H9 (cell line): ENCODE results near the gene MZF1. TPM values are rescaled to one million over a fixed set of nuclear protein-coding genes. Genes with fewer than 3 reads are reported as not detected.

Experiments
- DNase-seq: peaks from one replicate; pipeline ENCODE4 v3.0.0-alpha.2; 2017
- H2AFZ ChIP-seq: one replicate; pipeline ENCODE4 v1.6.1; 2013; ENCODE audit warnings: mild to moderate bottlenecking, low read length, control low read depth, moderate library complexity
- H2AK5ac ChIP-seq: 2 replicates; pipeline ENCODE4 v1.6.1; 2013; ENCODE audit warnings: low read length, control low read depth, mixed read lengths; ENCODE audit not compliant: insufficient read length
- H2BK120ac ChIP-seq: one replicate; pipeline ENCODE4 v1.6.1; 2013; ENCODE audit warnings: low read depth, mild to moderate bottlenecking, low read length, control low read depth, inconsistent platforms; ENCODE audit not compliant: poor library complexity, severe bottlenecking
- H2BK12ac ChIP-seq: 2 replicates; pipeline ENCODE4 v1.6.1; 2013; ENCODE audit warnings: low read length, control low read depth, mixed read lengths, low read depth; ENCODE audit not compliant: insufficient read length
- H2BK15ac ChIP-seq: 2 replicates; pipeline ENCODE4 v1.6.1; 2013; ENCODE audit warnings: low read depth, low read length, control low read depth
- H2BK20ac ChIP-seq: one replicate; pipeline ENCODE4 v1.6.1; 2013; ENCODE audit warnings: low read depth, mild to moderate bottlenecking, low read length, control low read depth, inconsistent platforms; ENCODE audit not compliant: poor library complexity, severe bottlenecking
- H2BK5ac ChIP-seq: 2 replicates; pipeline ENCODE4 v1.6.1; 2013; ENCODE audit warnings: low read length, control low read depth, mixed read lengths; ENCODE audit not compliant: insufficient read length
- H3K14ac ChIP-seq: 2 replicates; pipeline ENCODE4 v1.6.1; 2013; ENCODE audit warnings: low read length, control low read depth; ENCODE audit not compliant: insufficient read depth
- H3K18ac ChIP-seq: 2 replicates; pipeline ENCODE4 v1.6.1; 2013; ENCODE audit warnings: low read depth, mild to moderate bottlenecking, mixed read lengths, low read length, control low read depth; ENCODE audit not compliant: insufficient read length
- H3K23ac ChIP-seq: 2 replicates; pipeline ENCODE4 v1.6.1; 2013; ENCODE audit warnings: low read length, control low read depth, mixed read lengths, low read depth; ENCODE audit not compliant: insufficient read length
- H3K23me2 ChIP-seq: 2 replicates; pipeline ENCODE4 v1.6.1; 2013; ENCODE audit warnings: low read depth, mild to moderate bottlenecking, mixed read lengths, low read length, control low read depth; ENCODE audit not compliant: insufficient read length, poor library complexity, severe bottlenecking
- H3K27ac ChIP-seq: 2 replicates; pipeline ENCODE4 v1.5.1; 2013; ENCODE audit warnings: low read length, control low read depth, mixed read lengths, low read depth; ENCODE audit not compliant: insufficient read length
- H3K27me3 ChIP-seq: 2 replicates; pipeline ENCODE4 v1.6.1; 2013; ENCODE audit warnings: low read length, control low read depth, inconsistent platforms; ENCODE audit not compliant: insufficient read depth
- H3K4ac ChIP-seq: 2 replicates; pipeline ENCODE4 v1.6.1; 2013; ENCODE audit warnings: low read depth, mild to moderate bottlenecking, control low read depth, inconsistent platforms, low read length, moderate library complexity
- H3K4me1 ChIP-seq: 2 replicates; pipeline ENCODE4 v1.6.1; 2013; ENCODE audit warnings: low read length, control low read depth, inconsistent platforms; ENCODE audit not compliant: insufficient read depth
- H3K4me2 ChIP-seq: 2 replicates; pipeline ENCODE4 v1.6.1; 2013; ENCODE audit warnings: low read length, control low read depth, mixed read lengths; ENCODE audit not compliant: insufficient read length, insufficient read depth
- H3K56ac ChIP-seq: 2 replicates; pipeline ENCODE4 v1.6.1; 2013; ENCODE audit warnings: low read depth, mild to moderate bottlenecking, mixed read lengths, low read length, control low read depth; ENCODE audit not compliant: insufficient read length
- H3K79me1 ChIP-seq: 2 replicates; pipeline ENCODE4 v1.6.1; 2013; ENCODE audit warnings: low read depth, mild to moderate bottlenecking, moderate library complexity, low read length, control low read depth, inconsistent platforms; ENCODE audit not compliant: insufficient read depth, poor library complexity, severe bottlenecking
- H3K79me2 ChIP-seq: 2 replicates; pipeline ENCODE4 v1.6.1; 2013; ENCODE audit warnings: low read length, control low read depth, inconsistent platforms; ENCODE audit not compliant: insufficient read depth
- H3K9ac ChIP-seq: 2 replicates; pipeline ENCODE4 v1.6.1; 2013; ENCODE audit warnings: low read length, control low read depth, mixed read lengths; ENCODE audit not compliant: insufficient read length; ENCODE audit errors: extremely low read depth
- H3K9me3 ChIP-seq: one replicate; pipeline ENCODE4 v1.6.1; 2013; ENCODE audit warnings: low read depth, low read length, inconsistent platforms; ENCODE audit not compliant: control insufficient read depth
- H3T11ph ChIP-seq: one replicate; pipeline ENCODE4 v1.6.1; 2013; ENCODE audit warnings: mild to moderate bottlenecking, low read length, control low read depth, inconsistent platforms
- H4K20me1 ChIP-seq: one replicate; pipeline ENCODE4 v1.6.1; 2013; ENCODE audit not compliant: control insufficient read depth, insufficient read length, insufficient read depth
- H4K5ac ChIP-seq: 2 replicates; pipeline ENCODE4 v1.6.1; 2013; ENCODE audit warnings: low read depth, mild to moderate bottlenecking, mixed read lengths, low read length, control low read depth; ENCODE audit not compliant: insufficient read length
- H4K8ac ChIP-seq: replicated peaks from 2 replicates; pipeline ENCODE4 v1.6.1; 2013; ENCODE audit warnings: low read length, control low read depth, mixed read lengths, low read depth; ENCODE audit not compliant: insufficient read length
- H4K91ac ChIP-seq: 2 replicates; pipeline ENCODE4 v1.6.1; 2013; ENCODE audit warnings: low read depth, mild to moderate bottlenecking, moderate library complexity, mixed read lengths, low read length, control low read depth; ENCODE audit not compliant: insufficient read length
- H3K27ac Mint-ChIP-seq, 3 experiments: 2 replicates in 2 of 3; 3 replicates in 1 of 3; pipeline ENCODE4 v1.8.0; 2020 to 2021; ENCODE audit warnings: mixed read lengths in 3 of 3, mild to moderate bottlenecking in 1 of 3, moderate library complexity in 1 of 3
- H3K27me3 Mint-ChIP-seq: 2 replicates; pipeline ENCODE4 v1.8.0; 2021; ENCODE audit warnings: low read depth, mild to moderate bottlenecking, moderate library complexity, mixed read lengths
- H3K36me3 Mint-ChIP-seq, 3 experiments: 2 replicates in 2 of 3; 3 replicates in 1 of 3; pipeline ENCODE4 v1.8.0; 2020 to 2021; ENCODE audit warnings: low read depth in 3 of 3, mixed read lengths in 3 of 3; ENCODE audit not compliant: insufficient read depth in 1 of 3
- H3K4me1 Mint-ChIP-seq, 2 experiments: 2 replicates each; pipeline ENCODE4 v1.8.0; 2020; ENCODE audit warnings: mixed read lengths in 2 of 2
- H3K4me3 Mint-ChIP-seq, 2 experiments: 2 replicates in 1 of 2; 3 replicates in 1 of 2; pipeline ENCODE4 v1.8.0; 2020 to 2021; ENCODE audit warnings: mild to moderate bottlenecking in 2 of 2, mixed read lengths in 2 of 2, moderate library complexity in 1 of 2
- H3K9me3 Mint-ChIP-seq, 2 experiments: 2 replicates in 1 of 2; 3 replicates in 1 of 2; pipeline ENCODE4 v1.8.0; 2020; ENCODE audit warnings: mild to moderate bottlenecking in 2 of 2, mixed read lengths in 2 of 2, moderate library complexity in 1 of 2
- WGBS: extraction: QIAGEN DNeasy Blood & Tissue Kit; methylation state at CpG from one replicate; pipeline ENCODE4 v1.1.7; 2013; ENCODE audit warnings: missing lambda C conversion rate, low lambda C conversion rate, mixed read lengths; ENCODE audit not compliant: insufficient read length; ENCODE audit errors: extremely low coverage; 5-methylcytosine and 5-hydroxymethylcytosine counted together
- total RNA-seq: library from RNA; stranded (reverse); gene quantifications from 2 replicates; pipeline ENCODE4 v1.2.1, GENCODE V29; 2021
- TF ChIP-seq, protein P1 (sequence below): fragments of 200-600 bp; sonication (generic); conservative IDR thresholded peaks from 3 replicates; pipeline ENCODE4 v1.8.0; 2021; ENCODE audit warnings: antibody characterized with exemption, mild to moderate bottlenecking

The MZF1 gene
- total RNA-seq, 1 experiment from 2014 or later = 23.6 TPM

DNA sequence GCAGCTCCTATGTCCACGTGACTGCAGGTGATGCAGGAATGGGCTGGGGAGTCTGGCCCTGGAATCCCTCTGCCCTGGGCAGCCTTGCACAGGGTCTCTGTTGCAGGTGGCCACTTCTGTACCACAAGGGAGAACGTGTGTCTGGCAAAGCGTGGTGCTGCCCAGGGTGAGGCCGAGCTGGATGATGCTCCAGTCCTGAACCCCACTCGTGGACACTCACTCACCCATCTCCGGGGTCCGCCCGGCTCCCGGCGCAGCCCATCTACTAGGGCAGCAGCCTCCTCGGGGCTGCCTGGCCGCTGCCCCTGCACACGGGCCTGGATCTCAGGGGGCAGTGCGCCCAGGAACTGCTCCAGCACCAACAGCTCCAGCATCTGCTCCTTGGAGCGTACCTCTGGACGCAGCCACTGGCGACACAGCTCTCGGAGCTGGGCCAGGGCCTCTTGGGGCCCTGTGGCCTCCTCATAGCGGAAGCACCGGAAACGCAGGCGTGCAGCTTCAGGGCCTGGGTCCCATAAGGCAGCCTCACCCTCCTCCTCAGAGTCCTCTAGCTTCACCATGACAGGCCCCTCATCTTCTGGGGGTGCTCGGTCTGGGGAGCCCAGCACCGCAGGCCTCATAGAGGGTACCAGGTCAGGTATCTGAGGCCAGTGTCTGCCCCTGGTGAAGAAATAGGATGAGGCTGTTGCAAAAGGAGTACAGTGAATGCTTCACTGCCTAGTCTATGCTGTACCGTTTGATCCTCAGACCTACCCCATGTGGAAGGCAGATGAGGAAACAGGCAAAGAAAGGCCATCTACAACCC is 2.2 kb downstream of the MZF1 start:
- Mint-ChIP-seq H3K4me3 (no peak overlapping the region; a peak in 1 of 5 replicates), H3K27ac (no peak overlapping the region; a peak in 1 of 7 replicates), H3K27me3 (peaks cover 2% of the 10 kb centered on the region; the same call in 1 of the 2 replicates), H3K36me3 (peaks cover 0 to 29% (median 18%) of the 10 kb centered on the region in 3 experiments; a peak in 5 of 7 replicates), H3K9me3 (no peaks in the 10 kb centered on the region; a peak in 1 of 5 replicates), H3K4me1 (peaks cover 16 to 21% of the 10 kb centered on the region in 2 experiments)
- Histone ChIP-seq H3K27me3 (no peaks in the 10 kb centered on the region), H3K23ac (no peak overlapping the region), H2BK12ac (no peak overlapping the region), H4K20me1 (no peaks in the 10 kb centered on the region), H3K56ac (no peak overlapping the region), H3K4ac (no peak overlapping the region), H4K91ac (no peak overlapping the region), H3K79me2 (no peaks in the 10 kb centered on the region), H3K18ac (no peak overlapping the region), H3K9me3 (no peaks in the 10 kb centered on the region), H3K4me2 (no peak overlapping the region), H2AK5ac (no peak overlapping the region), H2BK120ac (no peak overlapping the region), H2BK20ac (no peak overlapping the region), H2AFZ (no peak overlapping the region), H3T11ph (no peak overlapping the region), H2BK5ac (no peak overlapping the region), H3K9ac (no peak overlapping the region), H3K4me1 (no peaks in the 10 kb centered on the region; the same call in 1 of the 2 replicates), H3K79me1 (no peaks in the 10 kb centered on the region), H3K23me2 (peaks cover 8% of the 10 kb centered on the region), H4K8ac (no peak overlapping the region), H3K27ac (no peak overlapping the region), H2BK15ac (no peak overlapping the region), H3K14ac (no peak overlapping the region), H4K5ac (no peak overlapping the region)
- WGBS = no CpG with 5 or more reads among the region's 25 CpGs
- TF ChIP-seq, protein P1, sequence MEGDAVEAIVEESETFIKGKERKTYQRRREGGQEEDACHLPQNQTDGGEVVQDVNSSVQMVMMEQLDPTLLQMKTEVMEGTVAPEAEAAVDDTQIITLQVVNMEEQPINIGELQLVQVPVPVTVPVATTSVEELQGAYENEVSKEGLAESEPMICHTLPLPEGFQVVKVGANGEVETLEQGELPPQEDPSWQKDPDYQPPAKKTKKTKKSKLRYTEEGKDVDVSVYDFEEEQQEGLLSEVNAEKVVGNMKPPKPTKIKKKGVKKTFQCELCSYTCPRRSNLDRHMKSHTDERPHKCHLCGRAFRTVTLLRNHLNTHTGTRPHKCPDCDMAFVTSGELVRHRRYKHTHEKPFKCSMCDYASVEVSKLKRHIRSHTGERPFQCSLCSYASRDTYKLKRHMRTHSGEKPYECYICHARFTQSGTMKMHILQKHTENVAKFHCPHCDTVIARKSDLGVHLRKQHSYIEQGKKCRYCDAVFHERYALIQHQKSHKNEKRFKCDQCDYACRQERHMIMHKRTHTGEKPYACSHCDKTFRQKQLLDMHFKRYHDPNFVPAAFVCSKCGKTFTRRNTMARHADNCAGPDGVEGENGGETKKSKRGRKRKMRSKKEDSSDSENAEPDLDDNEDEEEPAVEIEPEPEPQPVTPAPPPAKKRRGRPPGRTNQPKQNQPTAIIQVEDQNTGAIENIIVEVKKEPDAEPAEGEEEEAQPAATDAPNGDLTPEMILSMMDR = no peak
- no peak for DNase-seq
